ENCODE data around the gene SLC7A14.

Gene SLC7A14

GRCh38 chr3:170508839-170509238 is 77.0 kb downstream of the SLC7A14 start:
- no peak for DNase-seq (ENCODE audit: extremely low read depth, low read depth)
- TF ChIP-seq CTCF (IDR thresholded peaks at IDR 0.05; ENCODE audit: low read depth, low read length), result no peak

- no peak for DNase-seq (ENCODE audit: extremely low read depth, low read depth)
- no peak for TF ChIP-seq CTCF (IDR thresholded peaks at IDR 0.05; ENCODE audit: low read depth, low read length)
Observed at GRCh38 chr3:170508291-170508690, 77.6 kb downstream of the SLC7A14 start.

- no peak for TF ChIP-seq CTCF (IDR thresholded peaks at IDR 0.05; ENCODE audit: low read depth, low read length)
- no peak for DNase-seq (ENCODE audit: extremely low read depth, low read depth)
Observed at GRCh38 chr3:170507063-170507462, 78.8 kb downstream of the SLC7A14 start.

GRCh38 chr3:170506556-170506955 is 79.3 kb downstream of the SLC7A14 start:
- DNase-seq (ENCODE audit: extremely low read depth, low read depth), result peak; percentile 62
- TF ChIP-seq CTCF (IDR thresholded peaks at IDR 0.05; ENCODE audit: low read depth, low read length), result no peak

GRCh38 chr3:170502297-170502696 is 83.6 kb downstream of the SLC7A14 start:
- DNase-seq (ENCODE audit: extremely low read depth, low read depth), result peak; percentile 70

GRCh38 chr3:170500995-170501394 is 84.9 kb downstream of the SLC7A14 start:
- DNase-seq (ENCODE audit: extremely low read depth, low read depth), result no peak
- TF ChIP-seq CTCF (IDR thresholded peaks at IDR 0.05; ENCODE audit: low read depth, low read length), result no peak

More at GRCh38 chr3:170502297-170502696, 83.6 kb downstream of the SLC7A14 start:
- no peak for TF ChIP-seq CTCF (IDR thresholded peaks at IDR 0.05; ENCODE audit: low read depth, low read length)

- TF ChIP-seq CTCF (IDR thresholded peaks at IDR 0.05; ENCODE audit: low read depth, low read length), result no peak
Observed at GRCh38 chr3:170500462-170500861, 85.4 kb downstream of the SLC7A14 start.

More at GRCh38 chr3:170500462-170500861, 85.4 kb downstream of the SLC7A14 start:
- no peak for DNase-seq (ENCODE audit: extremely low read depth, low read depth)

All from AG09319 (cell line).